NB4 (cell line): ENCODE data around the gene NPIPB6.

Source experiments
- DNase-seq: peaks from one replicate; pipeline ENCODE4 v3.0.0; 2010; ENCODE audit warnings: low read depth
- H3K4me3 ChIP-seq: one replicate; pipeline ENCODE4 v1.5.1; 2011; ENCODE audit warnings: mild to moderate bottlenecking, low read depth, low read length, moderate library complexity
- MYC ChIP-seq: IDR thresholded peaks from 2 replicates; pipeline ENCODE4 v1.6.1; 2011; ENCODE audit warnings: low read depth, low read length
- POLR2A ChIP-seq: IDR thresholded peaks from 2 replicates; pipeline ENCODE4 v1.6.1; 2011; ENCODE audit warnings: mild to moderate bottlenecking; ENCODE audit not compliant: insufficient read length; ENCODE audit errors: extremely low read depth
- TF ChIP-seq, protein P1 (sequence below): IDR thresholded peaks from 2 replicates; pipeline ENCODE4 v1.6.1; 2011; ENCODE audit warnings: low read depth, low read length
- TF ChIP-seq, protein P2 (sequence below): IDR thresholded peaks from one replicate; pipeline ENCODE4 v1.5.1; 2012; ENCODE audit warnings: low read depth, low read length

The NPIPB6 gene

GRCh38 chr16:28320023-28320561 is 43.2 kb downstream of the NPIPB6 start:
- no peak for DNase-seq
- no peak overlapping the region for H3K4me3 ChIP-seq
- TF ChIP-seq, protein P1, sequence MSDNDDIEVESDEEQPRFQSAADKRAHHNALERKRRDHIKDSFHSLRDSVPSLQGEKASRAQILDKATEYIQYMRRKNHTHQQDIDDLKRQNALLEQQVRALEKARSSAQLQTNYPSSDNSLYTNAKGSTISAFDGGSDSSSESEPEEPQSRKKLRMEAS: no peak
- TF ChIP-seq, protein P2, sequence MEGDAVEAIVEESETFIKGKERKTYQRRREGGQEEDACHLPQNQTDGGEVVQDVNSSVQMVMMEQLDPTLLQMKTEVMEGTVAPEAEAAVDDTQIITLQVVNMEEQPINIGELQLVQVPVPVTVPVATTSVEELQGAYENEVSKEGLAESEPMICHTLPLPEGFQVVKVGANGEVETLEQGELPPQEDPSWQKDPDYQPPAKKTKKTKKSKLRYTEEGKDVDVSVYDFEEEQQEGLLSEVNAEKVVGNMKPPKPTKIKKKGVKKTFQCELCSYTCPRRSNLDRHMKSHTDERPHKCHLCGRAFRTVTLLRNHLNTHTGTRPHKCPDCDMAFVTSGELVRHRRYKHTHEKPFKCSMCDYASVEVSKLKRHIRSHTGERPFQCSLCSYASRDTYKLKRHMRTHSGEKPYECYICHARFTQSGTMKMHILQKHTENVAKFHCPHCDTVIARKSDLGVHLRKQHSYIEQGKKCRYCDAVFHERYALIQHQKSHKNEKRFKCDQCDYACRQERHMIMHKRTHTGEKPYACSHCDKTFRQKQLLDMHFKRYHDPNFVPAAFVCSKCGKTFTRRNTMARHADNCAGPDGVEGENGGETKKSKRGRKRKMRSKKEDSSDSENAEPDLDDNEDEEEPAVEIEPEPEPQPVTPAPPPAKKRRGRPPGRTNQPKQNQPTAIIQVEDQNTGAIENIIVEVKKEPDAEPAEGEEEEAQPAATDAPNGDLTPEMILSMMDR: no peak
- TF ChIP-seq MYC: no peak

GRCh38 chr16:28319476-28320022 is 43.8 kb downstream of the NPIPB6 start:
- TF ChIP-seq, protein P1: no peak
- TF ChIP-seq, protein P2: no peak
- TF ChIP-seq POLR2A: no peak
- TF ChIP-seq MYC: no peak
- DNase-seq: no peak
- H3K4me3 ChIP-seq: no peak overlapping the region

DNA sequence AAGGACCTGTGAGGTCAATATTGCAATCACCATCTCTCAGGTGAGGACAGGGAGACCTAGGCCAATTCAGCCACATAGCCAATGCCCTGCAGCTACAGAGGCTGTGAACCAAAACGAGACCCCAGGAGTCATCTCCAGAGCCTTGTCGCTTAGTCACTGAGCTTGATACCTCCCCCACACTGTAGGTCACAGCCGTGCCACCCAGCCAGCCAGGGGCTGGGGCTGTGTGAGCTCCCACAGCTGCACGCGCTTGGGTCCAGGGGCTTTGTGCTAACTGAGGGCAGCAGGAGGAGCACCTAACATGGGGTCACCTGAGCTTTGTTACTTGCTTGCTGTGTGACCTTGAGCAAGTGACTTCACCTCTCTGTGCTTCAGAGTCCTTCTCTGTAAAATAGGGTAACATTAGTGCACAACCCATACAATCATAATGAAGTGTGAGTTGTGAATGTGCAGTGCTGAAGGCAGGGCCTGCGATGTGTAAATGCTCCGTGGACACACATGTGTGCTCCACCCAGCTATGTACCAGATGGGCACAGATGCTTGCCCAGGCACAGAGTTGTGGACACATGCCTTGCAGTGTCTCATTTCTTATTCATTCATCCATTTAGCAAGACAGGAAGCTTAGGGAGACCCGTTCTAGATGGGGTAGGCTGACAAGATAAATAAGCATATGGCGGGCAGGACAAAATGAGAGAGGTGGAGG is 45.1 kb downstream of the NPIPB6 start:
- no peak for DNase-seq
- H3K4me3 ChIP-seq: no peak overlapping the region
- TF ChIP-seq, protein P2: no peak
- no peak for TF ChIP-seq MYC
- TF ChIP-seq, protein P1: no peak
- TF ChIP-seq POLR2A: no peak

DNA sequence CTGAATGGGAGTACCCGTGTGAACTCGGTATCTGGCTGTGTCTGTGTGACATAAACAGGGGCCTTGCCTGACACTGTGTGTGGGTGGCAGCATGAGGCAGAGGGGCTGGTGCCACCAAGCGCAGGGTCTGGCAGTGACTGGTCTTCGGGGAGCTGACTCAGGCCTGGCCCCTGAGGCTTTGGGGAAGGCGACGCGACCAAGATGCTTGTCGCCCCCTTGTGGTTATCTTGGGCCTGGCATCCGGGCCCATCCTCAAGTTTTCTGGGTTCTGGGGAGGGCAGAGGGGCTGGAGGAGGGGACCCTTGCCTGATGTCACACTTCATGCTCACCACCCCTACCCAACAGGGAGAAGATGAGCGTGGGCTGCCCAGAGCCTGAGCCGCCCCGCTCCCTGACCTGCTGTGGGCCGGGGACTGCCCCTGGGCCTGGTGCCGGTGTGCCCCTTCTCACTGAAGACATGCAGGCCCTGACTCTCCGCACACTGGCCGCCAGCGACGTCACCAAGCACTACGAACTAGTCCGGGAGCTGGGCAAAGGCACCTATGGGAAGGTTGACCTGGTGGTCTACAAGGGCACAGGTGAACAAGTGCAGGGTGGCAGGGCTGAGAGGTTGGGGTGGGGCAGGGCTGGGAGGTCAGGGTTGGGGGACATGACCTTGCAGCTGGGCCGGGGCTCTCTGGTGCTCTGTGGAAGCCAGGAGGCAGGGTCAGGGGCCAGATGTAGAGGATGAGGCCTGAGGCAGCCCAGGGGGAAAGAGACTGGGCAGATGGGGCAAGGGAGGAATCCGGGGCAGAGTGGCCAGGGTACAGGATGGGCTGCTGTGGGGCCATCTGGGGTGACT is 46.0 kb downstream of the NPIPB6 start:
- peak; percentile 76 for DNase-seq
- no peak overlapping the region for H3K4me3 ChIP-seq
- no peak for TF ChIP-seq POLR2A
- TF ChIP-seq, protein P2: peak; percentile 71

DNA sequence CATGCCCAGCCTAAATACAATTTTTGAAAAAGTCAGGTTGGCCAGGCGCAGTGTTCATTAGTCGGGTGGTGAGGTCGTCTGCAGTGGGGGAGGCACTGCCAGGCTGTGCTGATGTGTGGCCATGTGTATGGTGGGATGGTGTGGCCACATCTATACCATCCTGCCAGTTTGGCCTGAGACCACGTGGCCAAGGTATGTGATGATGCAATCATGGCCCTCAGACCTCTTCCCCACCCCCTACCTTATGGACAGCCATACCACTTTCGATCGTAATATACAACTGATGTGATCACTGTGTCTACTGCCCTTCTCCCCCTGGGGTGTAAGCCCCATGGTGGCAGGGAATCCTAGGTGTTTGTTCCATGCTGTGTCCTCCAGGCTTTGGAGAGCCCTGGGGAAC is 47.3 kb downstream of the NPIPB6 start:
- DNase-seq: no peak
- no peak overlapping the region for H3K4me3 ChIP-seq
- no peak for TF ChIP-seq MYC
- TF ChIP-seq, protein P2: no peak
- no peak for TF ChIP-seq POLR2A
- TF ChIP-seq, protein P1: peak; percentile 87
